Ishikawa (cell line): ENCODE results near the gene COMMD4.

Experiments
- CEBPB ChIP-seq: IDR thresholded peaks from 2 replicates; pipeline ENCODE4 v1.6.1; 2012
- CREB1 ChIP-seq: IDR thresholded peaks from 2 replicates; pipeline ENCODE4 v1.6.1; 2012; ENCODE audit warnings: low read depth
- EGR1 ChIP-seq: IDR thresholded peaks from 2 replicates; pipeline ENCODE4 v1.6.1; 2012
- EP300 ChIP-seq: IDR thresholded peaks from 2 replicates; pipeline ENCODE4 v1.6.1; 2012; ENCODE audit warnings: borderline replicate concordance
- FOXM1 ChIP-seq: IDR thresholded peaks from 2 replicates; pipeline ENCODE4 v1.6.1; 2012; ENCODE audit warnings: low read depth, borderline replicate concordance
- NFIC ChIP-seq: IDR thresholded peaks from 2 replicates; pipeline ENCODE4 v1.6.1; 2012
- RAD21 ChIP-seq: IDR thresholded peaks from 2 replicates; pipeline ENCODE4 v1.6.1; 2012; ENCODE audit warnings: low read depth
- TAF1 ChIP-seq: IDR thresholded peaks from 2 replicates; pipeline ENCODE4 v1.6.1; 2012; ENCODE audit warnings: low read depth, mild to moderate bottlenecking
- TCF12 ChIP-seq: IDR thresholded peaks from 2 replicates; pipeline ENCODE4 v1.6.1; 2012; ENCODE audit warnings: low read depth
- TEAD4 ChIP-seq: IDR thresholded peaks from 2 replicates; pipeline ENCODE4 v1.6.1; 2012
- YY1 ChIP-seq: IDR thresholded peaks from 2 replicates; pipeline ENCODE4 v1.6.1; 2012; ENCODE audit warnings: low read depth
- ZBTB7A ChIP-seq: IDR thresholded peaks from 2 replicates; pipeline ENCODE4 v1.6.1; 2012; ENCODE audit warnings: low read depth
- TF ChIP-seq, protein P1 (sequence below): IDR thresholded peaks from 2 replicates; pipeline ENCODE4 v1.6.1; 2012
- TF ChIP-seq, protein P2 (sequence below): IDR thresholded peaks from 2 replicates; pipeline ENCODE4 v1.6.1; 2012
- TF ChIP-seq, protein P3 (sequence below): IDR thresholded peaks from 2 replicates; pipeline ENCODE4 v1.6.1; 2012; ENCODE audit warnings: low read depth, mild to moderate bottlenecking

COMMD4 gene

DNA sequence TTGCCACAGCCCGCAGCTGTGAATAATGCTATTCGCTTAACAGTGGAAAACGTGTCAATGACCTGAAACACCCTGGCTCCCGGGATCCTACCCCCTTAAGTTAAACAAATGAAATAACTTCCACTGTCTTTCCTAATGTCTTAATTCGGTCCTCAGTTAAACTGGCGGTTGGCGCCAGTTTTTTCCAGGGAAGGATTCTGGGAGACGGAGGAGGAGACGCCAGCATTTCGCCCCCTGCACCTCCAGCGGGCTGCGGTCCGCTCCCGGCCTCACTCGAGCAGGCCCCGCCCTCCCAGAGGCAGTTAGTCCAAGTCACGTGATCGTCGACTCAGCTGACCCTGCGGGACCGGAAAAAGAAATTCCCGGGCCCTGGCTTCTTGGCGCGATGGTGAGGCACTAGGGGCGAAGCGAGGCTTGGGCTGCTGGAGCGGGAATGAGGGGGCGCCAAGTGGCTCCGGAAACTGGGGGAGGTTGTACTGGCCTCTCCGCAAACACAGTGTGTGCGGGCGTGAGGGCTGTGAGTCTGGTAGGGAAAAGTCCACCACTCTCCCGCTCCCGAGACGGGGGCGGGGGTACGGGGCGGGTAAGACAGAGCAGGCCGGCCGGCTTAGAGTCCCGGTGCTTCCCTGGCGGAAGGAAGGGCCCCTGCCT, at the start of gene COMMD4:
COMMD4 (plus strand) TSS at position 359 of the 651 bp plus-strand sequence; CDS start at position 386, 27 bp downstream.
- TF ChIP-seq TEAD4 (no peak; the same call in 1 of the 2 replicates), RAD21 (no peak), CEBPB (no peak), TCF12 (peak; percentile 48), TAF1 (peak; percentile 77)
- TF ChIP-seq, protein P1, sequence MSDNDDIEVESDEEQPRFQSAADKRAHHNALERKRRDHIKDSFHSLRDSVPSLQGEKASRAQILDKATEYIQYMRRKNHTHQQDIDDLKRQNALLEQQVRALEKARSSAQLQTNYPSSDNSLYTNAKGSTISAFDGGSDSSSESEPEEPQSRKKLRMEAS = peak; percentile 83
- TF ChIP-seq, protein P2, sequence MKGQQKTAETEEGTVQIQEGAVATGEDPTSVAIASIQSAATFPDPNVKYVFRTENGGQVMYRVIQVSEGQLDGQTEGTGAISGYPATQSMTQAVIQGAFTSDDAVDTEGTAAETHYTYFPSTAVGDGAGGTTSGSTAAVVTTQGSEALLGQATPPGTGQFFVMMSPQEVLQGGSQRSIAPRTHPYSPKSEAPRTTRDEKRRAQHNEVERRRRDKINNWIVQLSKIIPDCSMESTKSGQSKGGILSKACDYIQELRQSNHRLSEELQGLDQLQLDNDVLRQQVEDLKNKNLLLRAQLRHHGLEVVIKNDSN = peak; percentile 99

DNA sequence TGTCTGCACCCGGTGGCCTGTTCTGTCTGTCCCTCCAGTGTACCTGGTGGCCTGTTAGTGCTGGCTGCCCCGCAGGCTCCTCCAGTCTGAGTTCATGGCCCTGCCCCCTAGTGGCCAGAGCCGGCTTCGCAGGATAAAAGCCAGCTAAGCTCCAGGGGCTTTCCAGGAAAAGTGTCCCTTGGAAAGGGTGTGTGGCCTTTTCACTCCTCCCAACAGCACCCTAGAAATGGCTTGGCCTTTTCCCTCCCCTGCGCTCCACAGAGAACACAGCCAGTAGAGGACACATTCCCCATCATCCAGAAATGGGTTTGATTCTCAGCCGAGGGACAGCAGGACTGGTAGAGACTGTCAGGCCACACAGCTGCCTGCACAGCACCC, 36.6 kb upstream of the COMMD4 start:
- peak; percentile 16; the same call in 1 of the 2 replicates for TF ChIP-seq RAD21

DNA sequence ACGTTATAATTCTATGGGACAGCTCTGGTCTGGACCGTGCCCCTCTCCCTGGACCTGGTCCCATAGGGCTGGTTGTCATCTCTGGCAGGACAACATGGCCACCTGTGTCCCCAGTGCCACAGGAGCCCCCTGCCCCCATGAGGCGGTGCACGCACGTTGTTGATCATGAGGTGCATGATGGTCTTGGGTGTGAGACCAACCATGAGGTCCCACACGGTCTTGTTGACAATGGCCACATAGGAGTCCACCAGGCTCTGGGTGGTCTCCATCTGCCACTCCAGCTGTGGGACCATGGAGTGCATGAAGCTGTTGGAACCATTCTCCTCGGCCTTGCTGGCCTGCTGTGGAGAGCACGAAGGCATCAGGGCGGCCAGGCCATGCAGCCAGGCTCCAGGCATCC, 33.5 kb upstream of the COMMD4 start:
- TF ChIP-seq, protein P1 = no peak
- no peak for TF ChIP-seq RAD21
- no peak for TF ChIP-seq FOXM1
- no peak for TF ChIP-seq TAF1
- TF ChIP-seq CREB1 = no peak
- no peak for TF ChIP-seq CEBPB
- TF ChIP-seq NFIC = no peak
- TF ChIP-seq TCF12 = no peak
- TF ChIP-seq, protein P2 = no peak
- no peak for TF ChIP-seq YY1
- TF ChIP-seq ZBTB7A = no peak
- no peak for TF ChIP-seq TEAD4
- TF ChIP-seq EP300 = no peak
- TF ChIP-seq EGR1 = no peak
- TF ChIP-seq, protein P3, sequence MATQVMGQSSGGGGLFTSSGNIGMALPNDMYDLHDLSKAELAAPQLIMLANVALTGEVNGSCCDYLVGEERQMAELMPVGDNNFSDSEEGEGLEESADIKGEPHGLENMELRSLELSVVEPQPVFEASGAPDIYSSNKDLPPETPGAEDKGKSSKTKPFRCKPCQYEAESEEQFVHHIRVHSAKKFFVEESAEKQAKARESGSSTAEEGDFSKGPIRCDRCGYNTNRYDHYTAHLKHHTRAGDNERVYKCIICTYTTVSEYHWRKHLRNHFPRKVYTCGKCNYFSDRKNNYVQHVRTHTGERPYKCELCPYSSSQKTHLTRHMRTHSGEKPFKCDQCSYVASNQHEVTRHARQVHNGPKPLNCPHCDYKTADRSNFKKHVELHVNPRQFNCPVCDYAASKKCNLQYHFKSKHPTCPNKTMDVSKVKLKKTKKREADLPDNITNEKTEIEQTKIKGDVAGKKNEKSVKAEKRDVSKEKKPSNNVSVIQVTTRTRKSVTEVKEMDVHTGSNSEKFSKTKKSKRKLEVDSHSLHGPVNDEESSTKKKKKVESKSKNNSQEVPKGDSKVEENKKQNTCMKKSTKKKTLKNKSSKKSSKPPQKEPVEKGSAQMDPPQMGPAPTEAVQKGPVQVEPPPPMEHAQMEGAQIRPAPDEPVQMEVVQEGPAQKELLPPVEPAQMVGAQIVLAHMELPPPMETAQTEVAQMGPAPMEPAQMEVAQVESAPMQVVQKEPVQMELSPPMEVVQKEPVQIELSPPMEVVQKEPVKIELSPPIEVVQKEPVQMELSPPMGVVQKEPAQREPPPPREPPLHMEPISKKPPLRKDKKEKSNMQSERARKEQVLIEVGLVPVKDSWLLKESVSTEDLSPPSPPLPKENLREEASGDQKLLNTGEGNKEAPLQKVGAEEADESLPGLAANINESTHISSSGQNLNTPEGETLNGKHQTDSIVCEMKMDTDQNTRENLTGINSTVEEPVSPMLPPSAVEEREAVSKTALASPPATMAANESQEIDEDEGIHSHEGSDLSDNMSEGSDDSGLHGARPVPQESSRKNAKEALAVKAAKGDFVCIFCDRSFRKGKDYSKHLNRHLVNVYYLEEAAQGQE = no peak

GRCh38 chr15:75306188-75306587, 29.7 kb upstream of the COMMD4 start:
- no peak for TF ChIP-seq CEBPB

DNA sequence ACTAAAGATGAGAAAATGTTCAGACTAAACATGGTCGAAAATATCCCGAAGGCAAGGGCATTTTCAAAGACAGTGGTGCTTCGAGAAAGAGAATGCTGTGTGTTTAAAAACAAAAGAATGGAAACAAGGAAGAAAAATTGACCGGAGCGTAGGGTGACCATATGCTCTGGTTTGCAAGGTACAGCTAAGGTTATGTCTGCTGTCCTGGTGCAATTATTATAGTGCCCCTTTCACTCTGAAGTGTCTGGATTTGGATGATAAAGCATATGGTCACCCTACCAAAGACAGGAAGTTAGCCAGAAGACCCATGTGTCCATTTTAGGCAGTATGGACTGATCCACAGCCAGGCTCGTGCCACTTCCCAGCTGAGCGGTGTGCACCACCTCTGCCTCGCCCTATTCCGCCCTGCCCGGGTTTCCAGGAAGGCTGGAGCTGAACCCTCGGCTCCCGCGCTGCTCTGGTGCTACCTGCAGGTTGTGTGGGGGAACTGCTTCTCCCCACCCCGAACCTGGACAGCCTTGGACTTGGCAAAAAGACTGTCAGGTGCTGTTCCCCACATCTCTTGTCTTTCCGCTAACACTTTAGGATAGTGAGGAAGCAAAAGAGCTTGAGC, 28.0 kb upstream of the COMMD4 start:
- TF ChIP-seq TAF1 = no peak
- peak; percentile 95 for TF ChIP-seq RAD21

DNA sequence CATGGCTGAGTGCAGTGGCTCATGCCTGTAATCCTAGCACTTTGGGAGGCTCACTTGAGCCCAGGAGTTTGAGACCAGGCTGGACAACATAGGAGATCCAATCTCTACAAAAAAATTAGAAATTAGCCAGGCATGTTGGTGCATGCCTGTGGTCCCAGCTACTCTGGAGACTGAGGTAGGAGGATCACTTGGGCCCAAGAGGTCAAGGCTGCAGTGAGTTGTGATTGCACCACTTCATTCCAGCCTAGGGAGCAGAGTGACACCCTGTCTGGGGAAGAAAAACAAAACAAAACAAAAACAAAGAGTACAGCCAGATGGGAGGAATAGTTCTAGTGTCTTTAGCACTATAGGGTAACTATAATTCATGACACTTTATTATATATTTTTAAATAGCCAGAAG, 26.2 kb upstream of the COMMD4 start:
- no peak for TF ChIP-seq CREB1
- TF ChIP-seq EGR1 = no peak
- no peak for TF ChIP-seq TCF12
- no peak for TF ChIP-seq TAF1
- no peak for TF ChIP-seq EP300

DNA sequence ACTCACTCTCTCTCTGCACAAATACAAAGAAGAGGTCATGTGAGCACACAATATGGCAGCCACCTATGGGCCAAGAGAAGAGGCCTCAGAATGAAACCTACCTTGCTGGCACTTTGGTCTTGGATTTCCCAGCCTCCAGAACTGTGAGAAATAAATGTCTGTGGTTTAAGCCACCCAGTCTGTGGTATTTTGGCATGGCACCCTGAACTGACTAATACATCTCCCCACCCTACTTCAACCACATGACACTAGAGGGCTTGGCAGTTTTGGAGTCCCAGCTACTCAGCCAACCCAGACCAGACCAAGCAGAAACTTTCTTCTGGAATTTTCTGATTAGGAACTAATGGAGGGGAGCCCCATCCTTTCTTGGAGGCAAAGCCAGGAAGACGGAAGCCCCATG, 23.3 kb upstream of the COMMD4 start:
- TF ChIP-seq, protein P2 = 0 out of 2 replicates have a peak, but pooled peaks have one; percentile 28

- TF ChIP-seq TCF12 = no peak
- no peak for TF ChIP-seq CREB1
- TF ChIP-seq, protein P1 = no peak
- no peak for TF ChIP-seq TAF1
Observed at GRCh38 chr15:75313116-75313845, 22.6 kb upstream of the COMMD4 start.
